ENCODE data around the gene QSOX1.

The QSOX1 gene

DNA sequence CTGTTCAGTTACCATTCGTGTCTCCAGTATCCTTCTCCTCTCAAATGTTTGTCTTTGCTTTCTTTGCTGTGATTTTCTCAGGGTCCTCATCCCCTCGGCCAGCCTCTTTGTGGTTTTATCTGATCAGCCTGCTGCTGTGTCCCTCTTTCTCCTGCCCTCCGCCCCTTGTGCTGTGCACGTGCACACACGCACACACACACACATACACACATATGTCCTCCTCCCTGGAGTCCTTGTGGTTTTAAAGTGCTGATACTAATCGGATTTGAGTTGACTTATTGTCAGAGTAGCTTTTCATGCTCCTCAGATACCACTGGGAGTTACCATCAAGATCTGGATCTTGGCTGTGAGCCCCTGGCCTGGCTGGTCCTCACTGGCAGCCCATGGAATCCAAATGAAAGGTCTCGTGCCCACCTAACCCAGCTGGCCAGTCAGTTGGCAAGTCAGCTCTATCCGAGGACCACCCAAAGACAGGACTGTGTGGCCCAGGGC, 34.1 kb downstream of the QSOX1 start:
- DNase-seq (ENCODE audit: low read depth): no peak

DNA sequence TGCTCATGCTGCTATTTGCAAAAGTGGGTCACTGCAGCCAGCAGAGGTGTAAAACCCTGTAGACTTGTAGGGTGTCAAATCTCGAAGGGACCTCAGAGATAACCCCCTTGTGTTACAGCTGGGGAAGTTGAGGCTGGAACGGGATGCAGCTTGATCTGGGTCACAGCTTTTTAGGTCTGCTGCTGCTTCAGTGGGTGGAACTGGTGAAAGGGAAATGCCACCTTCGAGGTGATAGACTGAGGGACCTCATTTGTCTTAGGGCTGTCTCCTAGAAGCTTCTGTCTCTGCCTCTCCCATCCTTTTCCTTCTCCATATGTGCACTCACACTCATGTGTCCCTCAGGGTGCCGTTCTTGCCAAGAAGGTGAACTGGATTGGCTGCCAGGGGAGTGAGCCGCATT, 35.4 kb downstream of the QSOX1 start:
- DNase-seq (ENCODE audit: low read depth): no peak

DNA sequence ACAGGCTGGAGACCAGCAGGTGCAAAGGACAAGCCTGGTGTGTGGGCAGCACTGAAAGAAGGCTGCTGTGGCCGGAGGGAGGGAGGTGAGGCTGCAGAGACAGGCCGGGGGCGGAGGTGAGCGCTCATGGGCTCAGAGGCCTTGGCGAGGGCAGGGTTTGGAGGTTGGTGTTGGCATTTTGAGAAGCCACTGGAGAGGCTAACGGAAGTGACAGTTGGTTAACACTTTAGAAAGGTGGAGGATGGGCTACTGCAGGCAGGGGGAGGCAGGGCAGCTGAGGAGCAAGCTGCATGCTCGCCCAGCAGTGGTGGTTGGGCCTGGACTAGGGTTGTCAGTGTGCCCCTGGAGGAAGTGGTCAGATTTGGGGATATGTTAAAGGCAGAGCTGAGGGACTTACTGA, 37.5 kb downstream of the QSOX1 start:
- no peak for DNase-seq (ENCODE audit: low read depth)

DNA sequence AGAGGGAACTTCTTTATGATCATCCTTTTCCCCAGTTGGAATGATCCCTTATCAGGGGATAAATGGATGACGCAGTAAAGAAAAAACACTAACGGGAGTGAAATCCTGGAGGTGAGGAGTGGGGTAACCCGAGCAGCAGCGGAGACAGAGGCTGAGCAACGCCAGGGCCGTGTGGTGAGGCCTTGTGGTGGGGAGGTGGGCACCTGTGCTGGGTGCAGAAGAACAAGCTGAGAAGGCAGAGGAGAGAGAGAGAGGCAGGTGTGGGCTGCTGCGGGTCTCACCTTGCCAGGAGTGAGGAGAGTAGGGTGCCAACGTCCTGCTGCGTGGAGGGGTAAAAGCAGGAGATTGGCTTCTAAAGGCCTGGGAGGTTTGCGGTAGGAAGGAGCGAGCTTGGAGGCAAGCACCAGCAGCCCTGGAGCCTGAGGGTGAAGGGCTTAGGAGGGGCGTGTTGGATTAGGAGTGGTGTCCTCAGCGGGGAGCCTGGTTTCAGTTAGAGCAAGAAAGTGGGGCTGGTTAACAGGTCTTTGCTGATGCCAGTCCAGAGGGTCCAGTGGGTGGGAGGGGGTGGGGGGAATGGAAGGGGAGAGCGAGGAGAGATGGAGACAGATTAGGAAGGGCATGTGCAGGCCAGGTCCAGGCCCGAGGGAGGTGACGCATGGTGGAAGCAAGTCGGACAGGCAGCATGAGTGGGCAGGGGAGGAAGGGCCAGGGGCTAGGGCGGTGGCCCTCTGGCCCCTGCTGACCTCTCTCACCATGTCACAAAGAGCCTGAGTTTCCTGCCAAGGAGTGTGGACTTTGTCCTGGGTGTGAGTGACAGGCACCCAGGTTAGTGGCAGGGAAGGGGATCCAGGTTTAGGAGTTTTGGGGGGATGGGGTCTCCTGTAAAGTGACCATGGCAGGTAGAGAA, 38.7 kb downstream of the QSOX1 start:
- DNase-seq (ENCODE audit: low read depth): no peak

DNA sequence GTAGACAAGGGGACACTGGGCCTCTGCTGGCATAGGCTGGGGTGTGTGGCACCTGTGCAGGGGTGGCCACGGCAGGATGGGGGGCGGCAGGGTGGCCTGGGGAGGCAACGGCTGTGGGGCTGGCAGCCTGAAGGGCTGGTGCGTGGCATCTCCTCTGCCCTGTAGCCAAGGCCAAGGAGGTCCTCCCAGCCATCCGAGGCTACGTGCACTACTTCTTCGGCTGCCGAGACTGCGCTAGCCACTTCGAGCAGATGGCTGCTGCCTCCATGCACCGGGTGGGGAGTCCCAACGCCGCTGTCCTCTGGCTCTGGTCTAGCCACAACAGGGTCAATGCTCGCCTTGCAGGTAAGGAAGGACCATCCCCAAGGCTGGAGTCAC, 39.4 kb downstream of the QSOX1 start:
- no peak for DNase-seq (ENCODE audit: low read depth)

DNA sequence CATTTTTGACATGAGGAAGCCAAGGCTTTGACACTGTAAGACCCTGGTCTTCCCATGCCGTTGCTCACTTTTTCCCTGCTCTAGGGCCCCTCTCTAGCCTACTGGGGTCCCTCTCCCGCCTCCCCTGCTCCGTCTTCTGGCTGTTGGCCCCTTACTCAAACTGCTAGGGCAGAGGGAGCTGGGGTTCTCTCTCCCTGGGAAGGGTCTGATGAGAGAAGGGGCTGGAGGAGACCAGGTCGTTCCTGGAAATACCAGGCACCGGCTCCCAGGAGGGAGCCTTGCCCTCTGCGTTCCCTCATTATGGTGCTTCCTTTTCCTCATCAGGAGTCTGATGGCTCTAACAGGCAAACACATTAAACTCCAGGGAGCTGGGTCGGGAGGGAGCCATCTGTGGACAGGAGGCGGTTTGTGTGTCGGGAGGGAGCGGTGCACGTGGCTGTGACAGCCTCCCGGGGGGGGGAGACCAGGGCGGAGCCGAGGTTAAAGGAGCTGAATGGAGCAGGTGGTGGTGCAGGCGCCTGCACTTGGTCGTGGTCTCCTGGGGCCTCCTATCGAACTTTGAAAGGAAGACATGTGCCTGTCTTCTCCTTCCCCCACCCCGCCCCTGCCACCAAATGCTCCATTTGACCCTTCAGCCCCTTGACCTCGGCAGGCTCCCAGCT, 40.0 kb downstream of the QSOX1 start:
- no peak for DNase-seq (ENCODE audit: low read depth)

DNA sequence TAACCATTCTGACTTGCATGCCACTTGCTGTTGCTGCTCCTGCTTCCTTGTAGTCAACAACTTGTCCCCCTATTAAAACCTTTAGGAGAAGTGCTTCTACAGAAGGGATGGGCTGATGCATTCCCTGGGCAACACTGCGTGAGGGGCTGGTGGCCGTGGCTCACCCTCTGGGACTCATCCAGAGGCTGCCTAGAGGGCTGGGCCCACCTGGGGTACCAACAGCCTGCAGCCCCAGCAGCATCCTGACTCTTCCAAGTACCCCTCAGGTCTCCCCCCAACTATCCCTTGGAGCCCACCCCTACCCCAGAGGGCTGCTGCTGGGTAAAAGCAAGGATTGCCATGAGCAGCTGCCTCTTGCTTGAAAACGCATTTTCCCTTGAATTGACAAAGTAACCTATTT, 40.7 kb downstream of the QSOX1 start:
- DNase-seq (ENCODE audit: low read depth): no peak

DNA sequence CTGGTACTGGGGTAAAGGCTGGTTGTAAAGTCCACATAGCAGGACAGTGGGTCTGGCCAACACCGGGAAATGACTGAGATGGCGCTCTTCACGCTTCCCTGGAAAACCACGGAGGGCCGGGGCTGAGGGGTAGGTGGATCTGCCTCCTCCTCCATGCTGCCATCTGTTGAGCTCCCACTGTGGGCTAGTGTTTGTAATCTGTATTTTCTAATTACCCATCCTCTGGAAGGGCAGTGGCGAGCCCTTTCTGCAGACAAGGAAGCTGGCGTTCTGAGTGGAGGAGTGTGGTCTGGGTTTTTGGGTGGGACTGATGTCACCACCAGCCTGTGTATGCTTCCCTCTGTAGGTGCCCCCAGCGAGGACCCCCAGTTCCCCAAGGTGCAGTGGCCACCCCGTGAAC, 41.2 kb downstream of the QSOX1 start:
- DNase-seq (ENCODE audit: low read depth): no peak

DNA sequence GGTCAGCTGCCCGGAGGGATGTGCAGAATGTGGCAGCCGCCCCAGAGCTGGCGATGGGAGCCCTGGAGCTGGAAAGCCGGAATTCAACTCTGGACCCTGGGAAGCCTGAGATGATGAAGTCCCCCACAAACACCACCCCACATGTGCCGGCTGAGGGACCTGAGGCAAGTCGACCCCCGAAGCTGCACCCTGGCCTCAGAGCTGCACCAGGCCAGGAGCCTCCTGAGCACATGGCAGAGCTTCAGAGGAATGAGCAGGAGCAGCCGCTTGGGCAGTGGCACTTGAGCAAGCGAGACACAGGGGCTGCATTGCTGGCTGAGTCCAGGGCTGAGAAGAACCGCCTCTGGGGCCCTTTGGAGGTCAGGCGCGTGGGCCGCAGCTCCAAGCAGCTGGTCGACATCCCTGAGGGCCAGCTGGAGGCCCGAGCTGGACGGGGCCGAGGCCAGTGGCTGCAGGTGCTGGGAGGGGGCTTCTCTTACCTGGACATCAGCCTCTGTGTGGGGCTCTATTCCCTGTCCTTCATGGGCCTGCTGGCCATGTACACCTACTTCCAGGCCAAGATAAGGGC, 41.9 kb downstream of the QSOX1 start:
- DNase-seq (ENCODE audit: low read depth): no peak

DNA sequence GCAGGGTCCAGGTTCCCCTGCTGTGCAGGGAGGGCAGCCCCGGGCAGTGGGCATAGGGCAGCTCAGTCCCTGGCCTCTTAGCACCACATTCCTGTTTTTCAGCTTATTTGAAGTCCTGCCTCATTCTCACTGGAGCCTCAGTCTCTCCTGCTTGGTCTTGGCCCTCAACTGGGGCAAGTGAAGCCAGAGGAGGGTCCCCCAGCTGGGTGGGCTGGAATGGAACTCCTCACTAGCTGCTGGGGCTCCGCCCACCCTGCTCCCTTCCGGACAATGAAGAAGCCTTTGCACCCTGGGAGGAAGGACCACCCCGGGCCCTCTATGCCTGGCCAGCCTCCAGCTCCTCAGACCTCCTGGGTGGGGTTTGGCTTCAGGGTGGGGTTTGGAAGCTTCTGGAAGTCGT, 42.6 kb downstream of the QSOX1 start:
- DNase-seq (ENCODE audit: low read depth): no peak

DNA sequence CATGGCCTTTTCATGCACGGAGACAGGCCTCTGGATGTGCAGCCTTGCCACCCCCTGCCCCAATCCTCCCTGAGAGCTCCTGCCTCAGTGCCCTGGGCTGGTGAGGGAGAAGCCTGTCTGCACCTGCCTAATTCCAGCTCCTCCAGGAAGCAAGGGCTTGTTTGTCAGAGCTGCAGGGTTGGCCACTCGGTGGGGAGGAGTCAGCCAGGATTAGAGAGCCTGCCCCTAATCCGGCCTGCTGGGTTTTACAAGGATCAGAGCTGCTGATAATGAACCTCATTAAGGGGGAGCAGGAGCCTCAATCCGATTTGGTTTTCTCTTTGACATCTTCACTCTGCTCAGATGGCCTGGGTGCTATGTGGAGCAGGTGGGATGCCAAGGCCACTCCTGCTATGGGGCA, 43.5 kb downstream of the QSOX1 start:
- no peak for DNase-seq (ENCODE audit: low read depth)

DNA sequence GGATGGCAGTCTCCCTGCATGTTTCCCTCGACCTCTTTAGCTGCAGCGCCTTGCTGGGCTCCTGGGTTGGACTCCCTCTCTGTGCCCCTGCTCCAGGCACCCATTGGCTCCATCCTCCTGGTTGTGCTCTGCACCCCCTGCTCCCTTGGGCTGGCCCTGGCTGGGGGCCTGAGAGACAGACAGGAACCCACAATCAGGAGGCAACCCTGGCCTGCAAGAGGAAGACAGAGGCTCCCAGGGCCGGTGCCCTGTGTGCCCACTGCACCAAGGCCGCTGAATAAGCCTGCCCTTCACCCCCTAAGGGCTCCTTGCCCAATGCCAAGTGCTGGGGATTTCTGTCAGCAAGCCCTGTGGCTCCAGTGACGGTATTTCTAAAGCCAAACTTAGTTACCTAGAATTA, 43.9 kb downstream of the QSOX1 start:
- DNase-seq (ENCODE audit: low read depth): no peak

DNA sequence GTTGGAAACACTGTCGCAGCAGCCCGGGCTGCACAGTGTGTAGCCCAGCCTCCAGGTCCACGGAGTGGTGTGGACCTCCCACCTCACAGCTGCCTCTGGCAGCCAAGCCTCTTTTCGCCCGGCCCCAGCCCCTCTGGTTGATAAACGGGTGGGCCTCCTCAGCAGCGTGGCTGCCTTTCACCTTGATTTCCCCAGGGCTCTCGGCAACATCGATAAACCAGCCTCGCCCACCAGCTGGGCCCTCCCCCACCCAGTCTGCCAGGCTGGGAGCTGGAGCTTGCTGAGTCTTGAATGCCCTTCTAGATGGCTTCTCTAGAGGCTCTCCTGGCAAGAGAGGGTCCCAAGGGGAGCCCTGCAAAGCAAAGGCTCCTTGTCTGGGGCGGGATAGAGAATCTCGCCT, 44.3 kb downstream of the QSOX1 start:
- DNase-seq (ENCODE audit: low read depth): no peak

DNA sequence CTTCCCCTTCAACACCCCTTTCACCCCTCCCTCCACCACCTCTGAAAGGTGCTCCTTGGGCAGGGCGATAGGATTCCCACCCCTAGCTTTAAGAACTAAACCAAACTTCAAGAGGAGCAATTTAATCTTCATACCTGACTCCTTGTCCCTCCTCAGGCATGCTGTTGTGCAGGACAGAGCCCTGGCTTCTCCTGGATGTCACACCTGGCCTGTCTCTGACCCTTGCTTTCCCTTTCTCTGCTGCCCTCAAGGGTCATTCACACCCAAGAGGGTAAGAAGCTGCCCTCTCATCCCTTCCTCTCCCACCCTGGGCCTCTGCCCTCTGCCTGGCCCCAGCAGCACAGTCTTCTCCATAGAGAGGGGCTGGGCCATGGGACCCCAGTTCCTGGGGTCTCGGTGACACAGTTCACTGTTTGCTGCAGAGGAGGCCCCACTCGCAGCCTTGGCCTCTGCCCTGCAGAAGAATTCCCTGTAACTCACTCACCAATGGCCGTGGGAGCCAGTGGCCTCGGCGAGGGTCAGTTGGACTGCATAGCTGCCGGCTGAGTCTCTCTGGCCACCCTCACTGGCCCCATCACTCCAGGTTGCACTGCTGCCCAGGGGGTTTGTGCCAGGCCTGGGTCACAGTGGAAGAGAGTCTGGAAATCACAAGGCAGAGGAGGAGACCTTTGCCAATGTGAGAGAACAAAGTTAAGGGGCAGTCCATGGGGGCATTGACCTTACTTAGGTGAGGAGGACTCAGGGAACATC, 47.0 kb downstream of the QSOX1 start:
- no peak for DNase-seq (ENCODE audit: low read depth)

DNA sequence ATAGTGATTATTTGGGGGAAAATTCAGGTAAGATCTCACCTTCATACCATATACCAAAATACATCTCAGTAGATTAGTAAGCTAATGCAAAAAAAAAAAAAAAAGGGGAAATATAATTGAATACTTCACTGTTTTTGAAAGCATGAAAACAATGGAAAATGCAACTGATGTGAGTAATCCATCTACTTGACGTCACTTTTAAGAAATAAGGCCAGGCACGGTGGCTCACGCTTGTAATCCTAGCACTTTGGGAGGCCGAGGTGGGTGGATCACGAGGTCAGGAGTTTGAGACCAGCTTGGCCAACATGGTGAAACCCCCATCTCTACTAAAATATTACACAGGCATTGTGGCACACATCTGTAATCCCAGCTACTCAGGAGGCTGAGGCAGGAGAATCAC, 47.9 kb downstream of the QSOX1 start:
- DNase-seq (ENCODE audit: low read depth): peak; percentile 13

DNA sequence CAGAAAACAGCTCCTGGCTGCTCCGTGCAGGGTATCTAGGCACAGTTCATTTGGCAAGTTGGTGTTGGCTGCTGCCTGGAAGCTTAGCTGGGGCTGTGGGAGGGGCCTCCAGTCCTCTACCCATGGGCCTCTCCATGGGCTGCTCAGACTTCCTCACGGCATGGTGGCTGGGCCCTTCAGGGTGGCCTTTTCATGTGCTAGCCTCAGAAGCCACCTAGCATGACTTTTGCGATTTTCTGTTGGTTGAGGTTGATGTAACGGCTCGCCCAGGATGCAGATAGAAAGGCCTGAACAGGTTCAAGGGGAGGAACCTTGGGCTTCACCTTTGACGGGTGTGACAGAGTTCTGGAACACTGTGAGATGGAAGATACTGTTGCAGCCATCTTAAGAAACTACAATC, 49.6 kb downstream of the QSOX1 start:
- DNase-seq (ENCODE audit: low read depth): no peak

DNA sequence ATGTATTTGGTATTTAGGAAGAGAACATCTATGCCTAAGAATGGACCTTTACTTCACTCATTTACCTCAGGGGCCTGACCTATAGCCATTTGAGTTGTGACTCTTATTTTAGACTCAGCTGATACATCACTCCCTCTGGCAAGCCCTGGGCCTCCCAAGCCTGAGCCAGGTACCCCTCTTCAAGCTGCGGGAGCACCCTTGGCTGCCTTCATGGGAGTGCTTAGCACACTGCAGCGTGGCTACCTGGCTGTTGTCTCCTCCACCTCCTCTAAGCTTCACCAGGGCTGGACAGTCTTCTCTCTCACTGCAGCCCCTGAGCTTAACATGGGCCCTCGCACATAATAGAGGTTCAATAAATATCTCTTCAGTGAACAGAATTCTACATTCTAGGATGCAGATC, 51.9 kb downstream of the QSOX1 start:
- DNase-seq (ENCODE audit: low read depth): no peak

DNA sequence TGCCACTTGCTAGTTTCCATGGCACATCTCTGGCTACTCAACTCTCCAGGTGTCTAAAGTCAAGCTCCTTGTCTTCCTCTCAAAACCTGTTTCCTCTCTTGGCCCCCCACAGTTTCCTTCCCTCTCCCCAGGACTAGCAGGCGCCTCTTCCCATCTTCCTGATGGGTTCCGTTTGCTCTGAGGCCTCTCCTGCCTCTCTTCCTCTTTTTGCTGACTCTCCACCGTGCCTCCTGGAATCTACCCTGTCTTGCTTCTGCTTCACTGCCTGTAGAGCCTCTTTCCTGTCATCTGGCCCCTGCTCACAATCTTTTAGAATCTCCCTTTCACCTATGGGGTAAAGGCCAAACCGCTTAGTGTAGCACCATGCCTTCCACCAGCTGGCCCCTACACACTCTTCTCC, 53.6 kb downstream of the QSOX1 start:
- no peak for DNase-seq (ENCODE audit: low read depth)

DNA sequence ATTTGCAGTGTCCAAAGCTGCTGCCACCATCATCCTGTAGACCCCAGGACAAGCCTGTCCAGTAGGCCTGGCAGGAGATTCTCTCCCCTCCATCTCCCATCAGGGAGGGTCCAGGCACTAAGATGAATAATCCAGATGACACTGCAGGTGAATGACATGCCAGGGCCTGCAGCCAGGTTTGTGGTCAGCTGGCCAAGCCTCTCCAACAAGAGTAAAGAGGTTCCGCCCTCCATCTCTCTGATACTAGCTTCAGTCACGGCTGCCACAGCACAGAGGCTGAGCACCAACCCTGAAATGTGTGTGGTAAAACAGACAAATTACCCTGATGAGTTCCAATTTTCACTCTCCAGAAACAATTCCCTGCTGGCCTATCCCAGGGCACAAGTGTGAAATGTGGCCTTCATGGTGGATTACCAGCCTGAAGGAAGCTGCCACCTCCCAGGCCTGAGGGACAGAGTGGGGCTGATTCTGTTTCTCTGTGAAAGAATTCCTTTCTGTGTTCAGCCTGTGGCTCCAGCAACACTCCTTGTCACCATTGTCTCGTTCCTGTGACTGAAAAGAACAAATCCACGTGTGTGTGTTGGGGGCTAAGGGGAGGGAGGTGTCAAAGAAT, 55.4 kb downstream of the QSOX1 start:
- DNase-seq (ENCODE audit: low read depth): no peak

DNA sequence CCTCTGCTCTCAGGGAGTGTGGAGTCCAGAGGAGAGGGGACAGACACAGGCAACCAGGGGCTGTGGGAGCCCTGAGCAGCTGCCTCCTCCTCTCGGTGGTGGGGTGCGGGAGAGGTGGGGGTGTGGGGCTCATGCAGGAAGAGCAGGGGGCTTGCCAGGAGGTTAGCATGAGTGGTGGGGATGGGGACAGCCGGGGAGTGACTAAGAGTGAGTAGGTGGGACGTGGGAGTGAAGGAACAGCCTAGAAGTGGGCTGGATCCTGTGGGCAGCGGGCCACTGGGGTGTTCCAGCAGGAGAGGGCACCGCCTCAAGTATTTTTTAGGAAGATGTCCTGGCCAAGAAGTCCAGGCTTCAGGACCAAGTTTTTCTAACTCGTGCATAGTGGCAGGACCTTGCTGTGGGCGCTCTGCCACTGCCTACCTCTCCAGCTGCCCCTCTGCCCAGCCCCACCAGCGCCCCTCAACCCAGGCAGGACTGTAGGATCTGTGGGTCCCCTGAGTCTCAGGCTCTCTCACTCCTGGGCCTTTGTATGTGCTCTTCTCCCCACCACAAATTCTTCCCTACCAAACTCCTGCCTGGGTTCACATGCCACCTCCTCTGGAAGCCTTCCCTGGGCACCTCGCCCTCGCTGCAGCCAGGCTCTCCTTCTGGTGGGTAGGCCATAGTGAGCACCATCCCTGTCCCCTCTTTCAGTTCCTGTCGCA, 56.6 kb downstream of the QSOX1 start:
- DNase-seq (ENCODE audit: low read depth): no peak

DNA sequence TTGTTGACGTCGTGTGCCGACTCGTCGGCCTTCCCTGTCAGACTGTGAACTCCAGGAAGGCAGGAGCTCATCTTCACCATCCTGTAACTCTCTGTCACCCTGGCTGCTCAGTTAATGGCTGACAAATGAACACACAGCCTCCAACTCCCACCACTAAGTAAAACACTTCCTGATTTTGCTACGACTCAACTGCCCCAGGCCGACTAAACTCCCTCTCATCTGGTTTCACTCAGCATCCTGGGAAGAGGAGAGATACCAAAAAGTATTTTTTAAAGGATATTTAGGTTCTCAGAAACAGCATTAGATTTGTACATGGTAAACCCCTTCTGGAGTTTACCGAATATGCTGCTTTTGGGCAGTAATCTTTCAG, 57.2 kb downstream of the QSOX1 start:
- DNase-seq (ENCODE audit: low read depth): no peak

Measured in fibroblast of gingiva (primary cell).